Mesothelial cell of epicardium (in vitro differentiated cells): ENCODE data around the gene MCU. TPM values are rescaled to one million over a fixed set of nuclear protein-coding genes. Genes with fewer than 3 reads are reported as not detected.
A peak's percentile ranks its signal among the peaks of the same experiment; 100 is the strongest.

Source experiments
- DNase-seq, 2 experiments: peaks; one replicate each; pipeline ENCODE4 v3.0.0; 2021; ENCODE audit warnings: low spot score in 2 of 2; ENCODE audit not compliant: unreplicated experiment in 2 of 2
- H3K27ac Mint-ChIP-seq: 2 replicates; pipeline ENCODE4 v1.8.0; 2021; ENCODE audit warnings: mixed read lengths
- H3K27me3 Mint-ChIP-seq: 2 replicates; pipeline ENCODE4 v1.8.0; 2021; ENCODE audit warnings: low read depth, mixed read lengths
- H3K36me3 Mint-ChIP-seq: 2 replicates; pipeline ENCODE4 v1.8.0; 2021; ENCODE audit warnings: mixed read lengths
- H3K4me1 Mint-ChIP-seq: 2 replicates; pipeline ENCODE4 v1.8.0; 2021; ENCODE audit warnings: mixed read lengths
- H3K4me3 Mint-ChIP-seq: 2 replicates; pipeline ENCODE4 v1.8.0; 2021; ENCODE audit warnings: mild to moderate bottlenecking, moderate library complexity, mixed read lengths
- H3K9me3 Mint-ChIP-seq: 2 replicates; pipeline ENCODE4 v1.8.0; 2021; ENCODE audit warnings: mixed read lengths
- total RNA-seq: library from RNA; stranded (reverse); gene quantifications from 3 replicates; pipeline ENCODE4 v1.2.1, GENCODE V29; 2021
- TF ChIP-seq, protein P1 (sequence below): fragments of 200-600 bp; sonication (generic); IDR thresholded peaks from one replicate; pipeline ENCODE4 v1.5.0; 2021; ENCODE audit warnings: antibody characterized with exemption; ENCODE audit not compliant: unreplicated experiment

Gene MCU
- total RNA-seq, 1 donor from 2014 or later, result 44.6 TPM

GRCh38 chr10:72828294-72828693, 136.4 kb downstream of the MCU start:
- TF ChIP-seq, protein P1, sequence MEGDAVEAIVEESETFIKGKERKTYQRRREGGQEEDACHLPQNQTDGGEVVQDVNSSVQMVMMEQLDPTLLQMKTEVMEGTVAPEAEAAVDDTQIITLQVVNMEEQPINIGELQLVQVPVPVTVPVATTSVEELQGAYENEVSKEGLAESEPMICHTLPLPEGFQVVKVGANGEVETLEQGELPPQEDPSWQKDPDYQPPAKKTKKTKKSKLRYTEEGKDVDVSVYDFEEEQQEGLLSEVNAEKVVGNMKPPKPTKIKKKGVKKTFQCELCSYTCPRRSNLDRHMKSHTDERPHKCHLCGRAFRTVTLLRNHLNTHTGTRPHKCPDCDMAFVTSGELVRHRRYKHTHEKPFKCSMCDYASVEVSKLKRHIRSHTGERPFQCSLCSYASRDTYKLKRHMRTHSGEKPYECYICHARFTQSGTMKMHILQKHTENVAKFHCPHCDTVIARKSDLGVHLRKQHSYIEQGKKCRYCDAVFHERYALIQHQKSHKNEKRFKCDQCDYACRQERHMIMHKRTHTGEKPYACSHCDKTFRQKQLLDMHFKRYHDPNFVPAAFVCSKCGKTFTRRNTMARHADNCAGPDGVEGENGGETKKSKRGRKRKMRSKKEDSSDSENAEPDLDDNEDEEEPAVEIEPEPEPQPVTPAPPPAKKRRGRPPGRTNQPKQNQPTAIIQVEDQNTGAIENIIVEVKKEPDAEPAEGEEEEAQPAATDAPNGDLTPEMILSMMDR, result no peak
- DNase-seq, result no peak
- no peak overlapping the region for H3K4me3 Mint-ChIP-seq
- no peaks in the 10 kb centered on the region for H3K27me3 Mint-ChIP-seq
- H3K36me3 Mint-ChIP-seq, result peaks cover 2% of the 10 kb centered on the region
- H3K9me3 Mint-ChIP-seq, result peaks cover 3% of the 10 kb centered on the region
- peak overlapping the region; percentile 67 for H3K27ac Mint-ChIP-seq
- H3K4me1 Mint-ChIP-seq, result peaks cover 50% of the 10 kb centered on the region

GRCh38 chr10:72830625-72831024, 138.7 kb downstream of the MCU start:
- Mint-ChIP-seq H3K36me3 (peaks cover 4% of the 10 kb centered on the region), H3K27me3 (no peaks in the 10 kb centered on the region), H3K9me3 (no peaks in the 10 kb centered on the region), H3K4me1 (peaks cover 53% of the 10 kb centered on the region), H3K27ac (no peak overlapping the region), H3K4me3 (no peak overlapping the region)
- TF ChIP-seq, protein P1, result no peak
- DNase-seq, result no peak

- no peaks in the 10 kb centered on the region for H3K9me3 Mint-ChIP-seq
- H3K4me1 Mint-ChIP-seq, result peaks cover 53% of the 10 kb centered on the region
- no peak for DNase-seq
- peak overlapping the region; percentile 90 for H3K27ac Mint-ChIP-seq
- peak overlapping the region; percentile 28 for H3K4me3 Mint-ChIP-seq
- H3K36me3 Mint-ChIP-seq, result peaks cover 4% of the 10 kb centered on the region
- H3K27me3 Mint-ChIP-seq, result no peaks in the 10 kb centered on the region
- TF ChIP-seq, protein P1, result no peak
These were observed 139.9 kb downstream of the MCU start for GRCh38 chr10:72831696-72832409.

DNA sequence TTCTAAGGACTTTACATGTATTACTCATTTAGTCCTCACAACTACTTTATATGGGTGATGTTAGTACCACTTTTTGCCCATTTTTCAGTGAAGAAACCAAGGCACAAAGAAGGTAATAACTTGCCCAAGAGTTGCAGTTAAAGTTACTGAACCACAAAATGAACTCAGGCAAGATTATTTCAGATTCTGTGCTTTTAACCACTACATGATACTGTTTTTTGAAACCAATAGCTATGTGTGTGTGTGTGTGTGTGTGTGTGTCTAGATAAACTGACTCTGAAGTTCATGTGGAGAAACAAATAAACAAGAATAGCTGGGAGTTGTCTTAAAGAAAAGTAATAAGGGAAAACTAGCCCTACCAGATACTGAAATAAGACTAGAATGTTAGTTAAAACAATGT, 140.8 kb downstream of the MCU start:
- no peak for DNase-seq
- peaks cover 4% of the 10 kb centered on the region for H3K36me3 Mint-ChIP-seq
- H3K27ac Mint-ChIP-seq, result peak overlapping the region; percentile 90
- no peaks in the 10 kb centered on the region for H3K9me3 Mint-ChIP-seq
- TF ChIP-seq, protein P1, result no peak
- H3K4me3 Mint-ChIP-seq, result no peak overlapping the region
- no peaks in the 10 kb centered on the region for H3K27me3 Mint-ChIP-seq
- H3K4me1 Mint-ChIP-seq, result peaks cover 55% of the 10 kb centered on the region

- Mint-ChIP-seq H3K27ac (no peak overlapping the region), H3K4me1 (peaks cover 44% of the 10 kb centered on the region), H3K27me3 (no peaks in the 10 kb centered on the region), H3K36me3 (peaks cover 5% of the 10 kb centered on the region), H3K4me3 (no peak overlapping the region), H3K9me3 (no peaks in the 10 kb centered on the region)
- TF ChIP-seq, protein P1, result peak; percentile 55
- peak; percentile 22 to 45 for DNase-seq
These were observed 142.4 kb downstream of the MCU start for GRCh38 chr10:72834183-72834825.
